HepG2 (cell line): ENCODE data around the gene ANG. TPM values are rescaled to one million over a fixed set of nuclear protein-coding genes. Genes with fewer than 3 reads are reported as not detected.

Source experiments
- CEBPB ChIP-seq: IDR thresholded peaks from 2 replicates; pipeline ENCODE4 v1.6.1; 2011; ENCODE audit warnings: low read depth, low read length, improper control_type of control experiment, borderline replicate concordance
- E2F1 ChIP-seq: sonication (generic); formaldehyde crosslinking; IDR thresholded peaks from 2 replicates; pipeline ENCODE4 v1.5.0; 2020; ENCODE audit warnings: missing genetic modification reagents
- MAZ ChIP-seq, 2 experiments: sonication (generic) in 1 of 2; formaldehyde crosslinking in 1 of 2; IDR thresholded peaks; 2 replicates each; pipeline versions ENCODE4 v1.5.0 to v1.6.1; 2012 to 2020; ENCODE audit warnings: low read depth in 2 of 2, mild to moderate bottlenecking in 2 of 2, borderline replicate concordance in 1 of 2, improper control_type of control experiment in 1 of 2, low read length in 1 of 2, missing genetic modification reagents in 1 of 2, moderate library complexity in 1 of 2
- MLXIP ChIP-seq: sonication (generic); formaldehyde crosslinking; IDR thresholded peaks from 2 replicates; pipeline ENCODE4 v1.9.0; 2021; ENCODE audit warnings: missing genetic modification reagents, borderline replicate concordance
- PAXIP1 ChIP-seq: sonication (generic); formaldehyde crosslinking; conservative IDR thresholded peaks from 2 replicates; pipeline ENCODE4 v1.4.0; 2020; ENCODE audit warnings: mild to moderate bottlenecking, missing genetic modification reagents, moderate library complexity
- SETDB1 ChIP-seq: sonication (generic); formaldehyde crosslinking; IDR thresholded peaks from 2 replicates; pipeline ENCODE4 v1.5.1; 2020; ENCODE audit warnings: missing genetic modification reagents, mild to moderate bottlenecking, borderline replicate concordance
- TBP ChIP-seq: sonication (generic); formaldehyde crosslinking; IDR thresholded peaks from 2 replicates; pipeline ENCODE4 v1.5.0; 2020; ENCODE audit warnings: missing genetic modification reagents
- ZBTB2 ChIP-seq: sonication (generic); formaldehyde crosslinking; IDR thresholded peaks from 2 replicates; pipeline ENCODE4 v1.8.0; 2022; ENCODE audit warnings: low read depth, missing genetic modification reagents
- ZBTB42 ChIP-seq: sonication (generic); formaldehyde crosslinking; IDR thresholded peaks from 2 replicates; pipeline ENCODE4 v1.5.0; 2020; ENCODE audit warnings: mild to moderate bottlenecking, missing genetic modification reagents
- ZNF160 ChIP-seq: sonication (generic); formaldehyde crosslinking; IDR thresholded peaks from 2 replicates; pipeline ENCODE4 v1.8.0; 2022; ENCODE audit warnings: mild to moderate bottlenecking, inconsistent platforms, missing genetic modification reagents
- ZNF354B ChIP-seq: sonication (generic); formaldehyde crosslinking; IDR thresholded peaks from 2 replicates; pipeline ENCODE4 v1.8.0; 2022; ENCODE audit warnings: mild to moderate bottlenecking, missing genetic modification reagents
- ZNF687 ChIP-seq: sonication (generic); formaldehyde crosslinking; IDR thresholded peaks from 2 replicates; pipeline ENCODE4 v1.5.1; 2020; ENCODE audit warnings: mild to moderate bottlenecking, missing genetic modification reagents, moderate library complexity
- ZNF720 ChIP-seq: sonication (generic); formaldehyde crosslinking; IDR thresholded peaks from 2 replicates; pipeline ENCODE4 v1.4.0; 2020; ENCODE audit warnings: missing genetic modification reagents
- ZNF766 ChIP-seq: sonication (generic); formaldehyde crosslinking; IDR thresholded peaks from 2 replicates; pipeline ENCODE4 v1.5.0; 2020; ENCODE audit warnings: missing genetic modification reagents, borderline replicate concordance
- polyA plus RNA-seq, 8 experiments: library from polyadenylated mRNA; depleted of rRNA in 3 of 8; stranded (reverse) in 7 of 8; unstranded in 1 of 8; fragments of >200 nt; fragmentation: Illumina TruSeq in 4 of 8; extraction: Trizol in 4 of 8; gene quantifications; 2 replicates each; pipeline versions ENCODE4 v1.2.1 to v1.2.3, GENCODE V29; 2011 to 2016; ENCODE audit warnings: low read depth in 4 of 8, missing spikeins in 1 of 8, mixed read lengths in 1 of 8; ENCODE audit not compliant: insufficient read depth in 1 of 8
- total RNA-seq, 5 experiments: library from RNA; depleted of rRNA; stranded (reverse); fragments of >200 nt; fragmentation: Illumina TruSeq; extraction: Trizol; gene quantifications; 2 replicates each; pipeline ENCODE4 v1.2.3, GENCODE V29; 2016; ENCODE audit warnings: low read depth in 1 of 5

ANG gene
- total and polyA plus RNA-seq, 2 of the 13 experiments (the other 11 are each of a cell fraction or from before 2014, with no cell fraction given): 83.6 to 401 TPM

GRCh38 chr14:20682435-20683124, 6.0 kb upstream of the ANG start (continued):
- TF ChIP-seq MLXIP (CRISPR knock-in tag): no peak
- no peak for TF ChIP-seq ZNF720 (CRISPR knock-in tag)
- no peak; the same call in 1 of the 2 replicates for TF ChIP-seq MAZ (IDR thresholded peaks at IDR 0.05; ENCODE audit: borderline replicate concordance, low read depth, low read length)
- TF ChIP-seq MAZ (CRISPR knock-in tag; IDR thresholded peaks at IDR 0.05; ENCODE audit: low read depth): peak; percentile 76
- TF ChIP-seq ZNF354B (CRISPR knock-in tag): no peak
- TF ChIP-seq ZBTB2 (CRISPR knock-in tag): peak; percentile 60
- peak; percentile 92 for TF ChIP-seq ZNF687 (CRISPR knock-in tag)
- no peak for TF ChIP-seq ZNF160 (CRISPR knock-in tag)
- peak; percentile 21; the same call in 1 of the 2 replicates for TF ChIP-seq PAXIP1 (CRISPR knock-in tag)
- no peak for TF ChIP-seq SETDB1 (CRISPR knock-in tag)
- peak; percentile 69; the same call in 1 of the 2 replicates for TF ChIP-seq ZBTB42 (CRISPR knock-in tag)
- TF ChIP-seq TBP (CRISPR knock-in tag): 0 out of 2 replicates have a peak, but pooled peaks have one; percentile 7
- 0 out of 2 replicates have a peak, but pooled peaks have one; percentile 10 for TF ChIP-seq ZNF766 (CRISPR knock-in tag)
- peak; percentile 14 for TF ChIP-seq E2F1
- TF ChIP-seq CEBPB: peak; percentile 74
